Breast epithelium (tissue), 3 donors: ENCODE measurements around the gene MED19.

ENCODE experiments used
- POLR2A ChIP-seq: fragments of 450-650 bp; IDR thresholded peaks from one replicate; pipeline ENCODE4 v1.6.1; 2016; ENCODE audit warnings: antibody characterized with exemption, mild to moderate bottlenecking, moderate library complexity
- TF ChIP-seq, protein P1 (sequence below), 3 donors: fragments of 450-650 bp; IDR thresholded peaks; one replicate each; pipeline ENCODE4 v1.5.1; 2016 to 2017; ENCODE audit warnings: antibody characterized with exemption in 3 of 3, mild to moderate bottlenecking in 3 of 3, moderate library complexity in 3 of 3

DNA sequence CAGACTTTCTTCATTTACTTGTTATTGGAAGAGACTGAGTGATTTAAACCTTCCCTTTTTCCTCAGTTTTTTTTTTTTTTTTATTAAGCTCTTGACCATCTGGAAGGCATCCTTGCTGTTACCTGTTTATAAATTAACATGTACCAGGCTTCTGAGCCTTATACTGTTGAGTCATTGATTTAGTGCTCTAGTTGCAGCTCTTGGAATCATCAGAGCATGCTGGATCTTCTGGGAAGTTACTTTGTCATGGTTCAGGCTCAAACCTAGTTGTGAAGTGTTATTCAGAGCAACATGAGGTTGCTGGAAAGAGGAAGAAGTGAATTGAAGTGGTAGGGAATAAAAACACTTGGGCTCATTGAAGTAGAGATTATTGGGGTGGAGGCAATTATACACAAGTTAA, 37.8 kb downstream of the MED19 start:
- no peak for TF ChIP-seq POLR2A
- TF ChIP-seq, protein P1, sequence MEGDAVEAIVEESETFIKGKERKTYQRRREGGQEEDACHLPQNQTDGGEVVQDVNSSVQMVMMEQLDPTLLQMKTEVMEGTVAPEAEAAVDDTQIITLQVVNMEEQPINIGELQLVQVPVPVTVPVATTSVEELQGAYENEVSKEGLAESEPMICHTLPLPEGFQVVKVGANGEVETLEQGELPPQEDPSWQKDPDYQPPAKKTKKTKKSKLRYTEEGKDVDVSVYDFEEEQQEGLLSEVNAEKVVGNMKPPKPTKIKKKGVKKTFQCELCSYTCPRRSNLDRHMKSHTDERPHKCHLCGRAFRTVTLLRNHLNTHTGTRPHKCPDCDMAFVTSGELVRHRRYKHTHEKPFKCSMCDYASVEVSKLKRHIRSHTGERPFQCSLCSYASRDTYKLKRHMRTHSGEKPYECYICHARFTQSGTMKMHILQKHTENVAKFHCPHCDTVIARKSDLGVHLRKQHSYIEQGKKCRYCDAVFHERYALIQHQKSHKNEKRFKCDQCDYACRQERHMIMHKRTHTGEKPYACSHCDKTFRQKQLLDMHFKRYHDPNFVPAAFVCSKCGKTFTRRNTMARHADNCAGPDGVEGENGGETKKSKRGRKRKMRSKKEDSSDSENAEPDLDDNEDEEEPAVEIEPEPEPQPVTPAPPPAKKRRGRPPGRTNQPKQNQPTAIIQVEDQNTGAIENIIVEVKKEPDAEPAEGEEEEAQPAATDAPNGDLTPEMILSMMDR (IDR thresholded peaks at IDR 0.05) = no peak
